RPMI8226 (cell line): ENCODE measurements around the gene HBA1.
"Not testable (repeated sequence)": the region's sequence is repeated elsewhere in the genome, so short reads cannot be mapped to it uniquely, and the experiment has no call there.

Experiments used
- DNase-seq: peaks from one replicate; pipeline ENCODE4 v3.0.0-alpha.2; 2015

HBA1 gene

GRCh38 chr16:176477-177382 is at the start of gene HBA1:
TSS of gene HBA1 (plus strand) at chr16:176680. CDS start at chr16:176717, 37 bp downstream.
- not testable (repeated sequence) for DNase-seq

GRCh38 chr16:129075-129474 is 47.4 kb upstream of the HBA1 start:
- DNase-seq, result no peak

GRCh38 chr16:130533-131173 is 45.8 kb upstream of the HBA1 start:
- no peak for DNase-seq

GRCh38 chr16:132120-132519 is 44.4 kb upstream of the HBA1 start:
- DNase-seq, result no peak

GRCh38 chr16:133716-134115 is 42.8 kb upstream of the HBA1 start:
- DNase-seq, result no peak

GRCh38 chr16:138049-138417 is 38.4 kb upstream of the HBA1 start:
- peak; percentile 44 for DNase-seq

- no peak for DNase-seq
Observed at GRCh38 chr16:140175-140857, 36.2 kb upstream of the HBA1 start.

GRCh38 chr16:142405-142967 is 34.0 kb upstream of the HBA1 start:
- no peak for DNase-seq

- no peak for DNase-seq
Observed at GRCh38 chr16:143047-143446, 33.4 kb upstream of the HBA1 start.

GRCh38 chr16:143456-143855 is 33.0 kb upstream of the HBA1 start:
- no peak for DNase-seq

GRCh38 chr16:144797-145252 is 31.7 kb upstream of the HBA1 start:
- DNase-seq, result no peak

- DNase-seq, result no peak
Observed at GRCh38 chr16:146646-147045, 29.8 kb upstream of the HBA1 start.

GRCh38 chr16:149024-149660 is 27.3 kb upstream of the HBA1 start:
- no peak for DNase-seq

- DNase-seq, result no peak
Observed at GRCh38 chr16:152141-153128, 24.0 kb upstream of the HBA1 start, which contains the start of gene HBZ. TSS of gene HBZ (plus strand) at chr16:152644. CDS start at chr16:152910, 266 bp downstream.

GRCh38 chr16:153129-153521 is 23.4 kb upstream of the HBA1 start:
- not testable (repeated sequence) for DNase-seq

- DNase-seq, result not testable (repeated sequence)
Observed at GRCh38 chr16:153550-154216, 22.8 kb upstream of the HBA1 start.

GRCh38 chr16:154217-155030 is 22.1 kb upstream of the HBA1 start:
- DNase-seq, result no peak

GRCh38 chr16:155031-155398 is 21.5 kb upstream of the HBA1 start:
- DNase-seq, result no peak

- DNase-seq, result no peak
Observed at GRCh38 chr16:159136-159849, 17.2 kb upstream of the HBA1 start.
